Kidney epithelial cell (primary cell): ENCODE data around the gene IKBKE. TPM values are rescaled to one million over a fixed set of nuclear protein-coding genes. Genes with fewer than 3 reads are reported as not detected.

Experiments used
- DNase-seq: peaks from one replicate; pipeline ENCODE4 v3.0.0-alpha.2; 2010; ENCODE audit warnings: low read depth
- H3K27me3 ChIP-seq: 2 replicates; pipeline ENCODE4 v1.6.0; 2011; ENCODE audit warnings: low read length; ENCODE audit not compliant: control insufficient read depth, insufficient read depth
- H3K36me3 ChIP-seq: 2 replicates; pipeline ENCODE4 v1.5.1; 2011; ENCODE audit warnings: low read length; ENCODE audit not compliant: control insufficient read depth, insufficient read depth
- H3K4me3 ChIP-seq: 2 replicates; pipeline ENCODE4 v1.5.1; 2011; ENCODE audit warnings: low read depth, mild to moderate bottlenecking, control low read depth, low read length
- total RNA-seq: library from RNA; depleted of rRNA; stranded (reverse); fragments of >200 nt; gene quantifications from 2 replicates; pipeline ENCODE4 v1.2.3, GENCODE V29; 2015
- TF ChIP-seq, protein P1 (sequence below): IDR thresholded peaks from 2 replicates; pipeline ENCODE4 v1.5.1; 2011; ENCODE audit warnings: mild to moderate bottlenecking, moderate library complexity, low read length, control low read depth, inconsistent platforms; ENCODE audit not compliant: insufficient read depth, poor library complexity, severe bottlenecking

Gene IKBKE
- total RNA-seq, 1 donor from 2014 or later, result 33.2 TPM

DNA sequence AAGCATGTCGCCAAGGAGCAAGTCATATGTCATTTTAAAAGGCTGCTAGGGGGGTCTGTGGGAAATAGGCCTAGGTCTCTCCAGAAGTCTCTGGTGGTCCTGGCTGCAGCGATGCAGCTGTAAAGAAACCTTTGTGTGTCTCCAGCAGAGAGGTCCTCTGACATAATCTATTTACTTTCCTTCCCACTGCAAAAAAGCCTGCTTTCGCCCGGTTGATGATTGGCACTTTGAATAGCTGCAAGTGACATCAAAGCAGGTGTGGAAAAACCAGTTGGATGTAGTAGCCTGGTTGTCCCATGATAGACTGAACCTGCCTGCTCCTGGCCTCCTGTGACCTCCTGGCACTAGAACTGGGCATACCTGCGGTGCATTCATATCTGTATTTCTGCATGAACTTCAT, 50.9 kb downstream of the IKBKE start:
- Histone ChIP-seq H3K27me3 (no peaks in the 10 kb centered on the region), H3K4me3 (no peak overlapping the region), H3K36me3 (no peaks in the 10 kb centered on the region)
- TF ChIP-seq, protein P1, sequence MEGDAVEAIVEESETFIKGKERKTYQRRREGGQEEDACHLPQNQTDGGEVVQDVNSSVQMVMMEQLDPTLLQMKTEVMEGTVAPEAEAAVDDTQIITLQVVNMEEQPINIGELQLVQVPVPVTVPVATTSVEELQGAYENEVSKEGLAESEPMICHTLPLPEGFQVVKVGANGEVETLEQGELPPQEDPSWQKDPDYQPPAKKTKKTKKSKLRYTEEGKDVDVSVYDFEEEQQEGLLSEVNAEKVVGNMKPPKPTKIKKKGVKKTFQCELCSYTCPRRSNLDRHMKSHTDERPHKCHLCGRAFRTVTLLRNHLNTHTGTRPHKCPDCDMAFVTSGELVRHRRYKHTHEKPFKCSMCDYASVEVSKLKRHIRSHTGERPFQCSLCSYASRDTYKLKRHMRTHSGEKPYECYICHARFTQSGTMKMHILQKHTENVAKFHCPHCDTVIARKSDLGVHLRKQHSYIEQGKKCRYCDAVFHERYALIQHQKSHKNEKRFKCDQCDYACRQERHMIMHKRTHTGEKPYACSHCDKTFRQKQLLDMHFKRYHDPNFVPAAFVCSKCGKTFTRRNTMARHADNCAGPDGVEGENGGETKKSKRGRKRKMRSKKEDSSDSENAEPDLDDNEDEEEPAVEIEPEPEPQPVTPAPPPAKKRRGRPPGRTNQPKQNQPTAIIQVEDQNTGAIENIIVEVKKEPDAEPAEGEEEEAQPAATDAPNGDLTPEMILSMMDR, result no peak
- DNase-seq, result no peak

DNA sequence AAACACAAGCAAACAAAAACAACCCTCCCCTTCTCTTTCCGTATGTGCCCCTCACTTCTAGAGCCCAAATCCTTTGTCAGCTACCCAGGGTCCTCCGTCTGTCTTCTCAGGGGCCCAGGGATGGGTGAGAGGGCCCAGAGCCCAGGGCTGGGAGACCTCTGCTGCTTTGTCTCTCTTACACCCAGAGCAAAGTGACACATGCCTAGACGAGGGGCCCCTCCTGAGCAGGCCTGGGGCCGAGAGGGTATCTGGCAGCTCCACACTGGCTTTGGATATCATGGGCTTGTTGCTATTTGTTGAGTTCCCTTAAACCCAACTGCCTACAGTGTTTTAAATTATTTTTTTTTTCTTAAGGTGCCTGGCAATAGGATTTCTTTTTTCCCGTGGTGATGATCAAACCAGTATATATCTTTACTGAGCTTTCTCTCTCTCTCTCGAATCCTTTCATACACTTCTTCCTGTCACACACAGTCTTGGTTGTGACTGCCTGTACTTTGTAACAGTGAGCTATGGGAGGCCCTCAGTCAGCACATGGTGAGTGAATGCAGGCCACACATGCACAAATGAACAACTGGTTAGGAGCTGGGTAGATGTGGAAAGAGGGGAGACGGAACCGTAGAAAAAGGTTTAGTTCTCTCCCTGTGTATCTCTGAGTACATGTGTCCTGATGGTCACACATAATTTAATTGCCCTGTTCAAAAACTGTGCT, 51.6 kb downstream of the IKBKE start:
- no peak overlapping the region for H3K4me3 ChIP-seq
- TF ChIP-seq, protein P1, result no peak
- no peak for DNase-seq
- no peaks in the 10 kb centered on the region for H3K27me3 ChIP-seq
- no peaks in the 10 kb centered on the region for H3K36me3 ChIP-seq

DNA sequence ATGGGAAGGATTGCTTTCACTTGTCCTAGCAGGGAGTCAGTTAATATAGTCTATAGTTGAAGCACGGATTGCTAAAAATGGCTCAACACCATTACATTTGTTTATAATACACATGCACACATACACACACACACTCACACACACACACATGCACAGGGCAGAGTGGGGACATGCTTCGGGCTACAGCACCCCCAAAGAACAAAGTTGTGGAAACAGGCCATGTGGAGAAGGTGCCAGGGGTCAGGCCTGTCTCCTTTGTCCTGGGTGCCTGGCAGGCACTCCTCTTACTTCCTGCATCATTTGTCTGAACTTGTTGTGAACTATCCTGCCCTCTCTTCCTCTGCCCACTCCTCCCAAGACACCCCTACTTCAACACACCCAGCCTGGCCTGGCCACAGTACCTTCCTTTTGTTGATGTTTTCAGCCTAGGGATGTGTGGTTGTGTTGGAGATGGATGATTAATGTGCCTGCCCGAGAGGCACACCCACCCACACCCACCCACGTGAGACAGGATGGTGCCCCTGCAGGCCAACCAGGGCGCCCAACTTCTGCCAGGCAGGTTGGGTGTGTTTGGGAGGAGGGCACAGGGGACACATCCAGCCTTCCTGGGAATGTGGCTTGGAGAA, 54.6 kb downstream of the IKBKE start:
- H3K4me3 ChIP-seq, result no peak overlapping the region
- DNase-seq, result no peak
- H3K27me3 ChIP-seq, result no peaks in the 10 kb centered on the region
- TF ChIP-seq, protein P1, result no peak
- no peaks in the 10 kb centered on the region for H3K36me3 ChIP-seq

DNA sequence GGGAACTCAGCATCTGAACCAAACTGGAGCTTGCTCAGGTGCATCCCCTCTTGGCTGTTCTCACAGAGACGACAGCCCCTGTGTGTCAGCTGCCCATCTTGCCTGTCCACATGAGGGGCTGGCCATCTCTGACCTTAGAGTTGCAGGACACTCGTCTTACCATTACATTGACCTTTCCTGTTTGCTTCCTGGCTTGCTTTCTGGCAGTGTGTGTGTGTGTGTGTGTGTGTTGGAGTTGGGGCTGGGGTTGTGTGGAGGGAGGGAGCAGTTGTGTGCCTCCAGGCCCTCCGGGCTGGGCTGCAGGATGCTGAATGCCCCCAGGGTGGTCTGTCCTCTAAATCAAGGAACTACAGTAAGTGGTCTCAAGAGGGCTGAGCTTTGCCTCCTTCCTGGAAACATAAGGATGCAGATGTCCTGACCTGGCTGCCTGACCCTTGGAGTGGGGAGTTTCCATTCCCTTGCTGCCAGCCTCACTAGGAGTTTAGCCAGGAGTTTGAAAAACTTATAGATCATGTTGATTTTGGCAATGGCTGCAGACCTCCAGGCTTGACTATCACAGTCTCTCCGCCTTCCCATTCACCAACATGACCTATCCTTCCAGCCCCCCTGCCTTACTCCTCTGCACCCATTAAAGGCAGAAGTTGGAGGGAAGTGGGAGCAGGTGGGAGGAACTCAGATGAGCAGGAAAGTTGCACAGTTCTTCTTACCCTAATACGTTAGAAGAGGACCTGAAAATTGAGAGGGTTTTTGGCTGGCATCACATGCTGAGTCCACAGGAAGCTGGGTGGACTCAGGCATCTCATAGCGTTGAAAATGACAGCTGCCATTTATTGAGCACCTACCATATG, 56.0 kb downstream of the IKBKE start:
- Histone ChIP-seq H3K27me3 (no peaks in the 10 kb centered on the region), H3K36me3 (no peaks in the 10 kb centered on the region), H3K4me3 (no peak overlapping the region)
- no peak for DNase-seq
- TF ChIP-seq, protein P1, result no peak

GRCh38 chr1:206529425-206529824, 59.1 kb downstream of the IKBKE start:
- TF ChIP-seq, protein P1, result no peak
- Histone ChIP-seq H3K4me3 (no peak overlapping the region), H3K27me3 (no peaks in the 10 kb centered on the region), H3K36me3 (no peaks in the 10 kb centered on the region)
- no peak for DNase-seq
